Lower leg skin (tissue), 3 donors: ENCODE results near the gene RAB12.

ENCODE experiments used
- POLR2A ChIP-seq, 2 donors: fragments of 450-650 bp; IDR thresholded peaks; one replicate each; pipeline ENCODE4 v1.6.1; 2016 to 2017; ENCODE audit warnings: antibody characterized with exemption in 2 of 2, mild to moderate bottlenecking in 1 of 2, moderate library complexity in 1 of 2
- TF ChIP-seq, protein P1 (sequence below), 3 donors: fragments of 450-650 bp; IDR thresholded peaks; one replicate each; pipeline ENCODE4 v1.5.1; 2016; ENCODE audit warnings: antibody characterized with exemption in 3 of 3, mild to moderate bottlenecking in 3 of 3, moderate library complexity in 2 of 3

DNA sequence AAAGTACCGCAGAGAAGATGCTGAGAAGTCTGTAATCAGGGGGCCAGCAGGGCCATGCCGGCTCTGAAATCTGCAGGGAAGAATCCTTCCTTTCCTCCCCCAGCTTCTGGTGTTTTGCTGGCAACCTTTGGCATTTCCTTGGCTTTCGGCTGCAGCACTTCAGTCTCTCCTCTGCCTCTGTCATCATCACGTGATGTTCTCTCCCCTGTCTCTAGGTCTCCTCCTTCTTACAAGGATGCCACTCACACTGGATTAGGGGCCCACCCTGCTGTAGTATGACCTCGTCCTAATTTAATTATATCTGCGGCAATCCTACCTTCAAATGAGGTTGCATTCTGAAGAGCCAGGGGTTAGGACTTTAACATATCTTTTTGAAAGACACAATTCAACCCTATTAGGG lies 13.8 kb upstream of the RAB12 start:
- TF ChIP-seq, protein P1, sequence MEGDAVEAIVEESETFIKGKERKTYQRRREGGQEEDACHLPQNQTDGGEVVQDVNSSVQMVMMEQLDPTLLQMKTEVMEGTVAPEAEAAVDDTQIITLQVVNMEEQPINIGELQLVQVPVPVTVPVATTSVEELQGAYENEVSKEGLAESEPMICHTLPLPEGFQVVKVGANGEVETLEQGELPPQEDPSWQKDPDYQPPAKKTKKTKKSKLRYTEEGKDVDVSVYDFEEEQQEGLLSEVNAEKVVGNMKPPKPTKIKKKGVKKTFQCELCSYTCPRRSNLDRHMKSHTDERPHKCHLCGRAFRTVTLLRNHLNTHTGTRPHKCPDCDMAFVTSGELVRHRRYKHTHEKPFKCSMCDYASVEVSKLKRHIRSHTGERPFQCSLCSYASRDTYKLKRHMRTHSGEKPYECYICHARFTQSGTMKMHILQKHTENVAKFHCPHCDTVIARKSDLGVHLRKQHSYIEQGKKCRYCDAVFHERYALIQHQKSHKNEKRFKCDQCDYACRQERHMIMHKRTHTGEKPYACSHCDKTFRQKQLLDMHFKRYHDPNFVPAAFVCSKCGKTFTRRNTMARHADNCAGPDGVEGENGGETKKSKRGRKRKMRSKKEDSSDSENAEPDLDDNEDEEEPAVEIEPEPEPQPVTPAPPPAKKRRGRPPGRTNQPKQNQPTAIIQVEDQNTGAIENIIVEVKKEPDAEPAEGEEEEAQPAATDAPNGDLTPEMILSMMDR (IDR thresholded peaks at IDR 0.05) = no peak
- no peak for TF ChIP-seq POLR2A (IDR thresholded peaks at IDR 0.05)
